ENCODE data around the gene HCFC1.
"Not testable (repeated sequence)": the region's sequence is repeated elsewhere in the genome, so short reads cannot be mapped to it uniquely, and the experiment has no call there.

Gene HCFC1

GRCh38 chrX:154006947-154007346 lies 35.3 kb upstream of the HCFC1 start:
- no peak for FAIRE-seq

- FAIRE-seq, result no peak
Observed at GRCh38 chrX:154004315-154004714, 32.7 kb upstream of the HCFC1 start.

GRCh38 chrX:154002215-154002719 lies 30.6 kb upstream of the HCFC1 start:
- FAIRE-seq, result no peak

GRCh38 chrX:154000051-154000450 lies 28.4 kb upstream of the HCFC1 start:
- no peak for FAIRE-seq

GRCh38 chrX:153999359-154000037 lies 27.9 kb upstream of the HCFC1 start:
- no peak for FAIRE-seq

GRCh38 chrX:153995504-153995903 lies 23.9 kb upstream of the HCFC1 start:
- FAIRE-seq, result no peak

GRCh38 chrX:153994398-153994797 lies 22.8 kb upstream of the HCFC1 start:
- FAIRE-seq, result not testable (repeated sequence)

- FAIRE-seq, result no peak
Observed at GRCh38 chrX:153993978-153994377, 22.4 kb upstream of the HCFC1 start.

GRCh38 chrX:153993079-153993478 lies 21.5 kb upstream of the HCFC1 start:
- FAIRE-seq, result no peak

- no peak for FAIRE-seq
Observed at GRCh38 chrX:153992180-153992579, 20.6 kb upstream of the HCFC1 start.

GRCh38 chrX:153991013-153991580 lies 19.5 kb upstream of the HCFC1 start:
- no peak for FAIRE-seq

GRCh38 chrX:153989973-153990655 lies 18.5 kb upstream of the HCFC1 start:
- no peak for FAIRE-seq

GRCh38 chrX:153988493-153988892 lies 16.9 kb upstream of the HCFC1 start:
- no peak for FAIRE-seq

GRCh38 chrX:153984351-153985178 lies 12.9 kb upstream of the HCFC1 start:
- no peak for FAIRE-seq

GRCh38 chrX:153983321-153983801 lies 11.7 kb upstream of the HCFC1 start:
- no peak for FAIRE-seq

- FAIRE-seq, result no peak
Observed at GRCh38 chrX:153981771-153982533, 10.3 kb upstream of the HCFC1 start.

- FAIRE-seq, result no peak
Observed at GRCh38 chrX:153981231-153981630, 9.6 kb upstream of the HCFC1 start.

GRCh38 chrX:153980394-153980793 lies 8.8 kb upstream of the HCFC1 start:
- FAIRE-seq, result not testable (repeated sequence)

GRCh38 chrX:153974726-153975286 lies 3.2 kb upstream of the HCFC1 start:
- no peak for FAIRE-seq

GRCh38 chrX:153974003-153974725 lies 2.5 kb upstream of the HCFC1 start:
- no peak for FAIRE-seq

Measured in endometrium (tissue), 2 donors.